Neuronal stem cell (in vitro differentiated cells): ENCODE results near the gene ADAP1.

ENCODE experiments used
- DNase-seq: peaks from one replicate; pipeline ENCODE4 v3.0.0-alpha.2; 2013; ENCODE audit warnings: low spot score
- H2AFZ ChIP-seq: one replicate; pipeline ENCODE4 v1.6.1; 2013; ENCODE audit warnings: mild to moderate bottlenecking, low read length, inconsistent platforms
- H2AK5ac ChIP-seq: 2 replicates; pipeline ENCODE4 v1.6.1; 2013; ENCODE audit warnings: low read depth, mild to moderate bottlenecking, inconsistent platforms, low read length, moderate library complexity, mixed read lengths
- H2BK120ac ChIP-seq: 2 replicates; pipeline ENCODE4 v1.6.1; 2013; ENCODE audit warnings: low read depth, mild to moderate bottlenecking, inconsistent platforms, low read length, moderate library complexity, mixed read lengths
- H2BK12ac ChIP-seq: one replicate; pipeline ENCODE4 v1.6.1; 2013; ENCODE audit warnings: low read length, inconsistent platforms
- H2BK15ac ChIP-seq: 2 replicates; pipeline ENCODE4 v1.6.1; 2013; ENCODE audit warnings: mild to moderate bottlenecking, low read length, inconsistent platforms, mixed read lengths
- H2BK5ac ChIP-seq: one replicate; pipeline ENCODE4 v1.6.1; 2013; ENCODE audit warnings: inconsistent platforms, mild to moderate bottlenecking, low read length, moderate library complexity
- H3K14ac ChIP-seq: one replicate; pipeline ENCODE4 v1.6.1; 2013; ENCODE audit warnings: low read length, inconsistent platforms
- H3K18ac ChIP-seq: 2 replicates; pipeline ENCODE4 v1.6.1; 2013; ENCODE audit warnings: low read length, inconsistent platforms
- H3K23ac ChIP-seq: 2 replicates; pipeline ENCODE4 v1.6.1; 2013; ENCODE audit warnings: low read depth, mild to moderate bottlenecking, mixed read lengths, low read length, inconsistent platforms; ENCODE audit not compliant: poor library complexity
- H3K27ac ChIP-seq: replicated peaks from 3 replicates; pipeline ENCODE4 v1.5.1; 2013; ENCODE audit warnings: low read length, inconsistent platforms
- H3K27me3 ChIP-seq, 3 experiments: 2 replicates each; pipeline ENCODE4 v1.6.1; 2013; ENCODE audit warnings: low read length in 3 of 3, mild to moderate bottlenecking in 2 of 3, inconsistent platforms in 1 of 3, low read depth in 1 of 3, mixed read lengths in 1 of 3, moderate library complexity in 1 of 3; ENCODE audit not compliant: control insufficient read depth in 3 of 3, insufficient read depth in 3 of 3
- H3K36me3 ChIP-seq, 2 donors: replicated peaks in 1 of 2; 2 replicates each; pipeline ENCODE4 v1.6.1; 2013; ENCODE audit warnings: low read length in 2 of 2; ENCODE audit not compliant: control insufficient read depth in 2 of 2, insufficient read depth in 2 of 2
- H3K4ac ChIP-seq: 2 replicates; pipeline ENCODE4 v1.6.1; 2013; ENCODE audit warnings: inconsistent platforms, mild to moderate bottlenecking, low read length, moderate library complexity
- H3K4me1 ChIP-seq, 2 donors: 1 replicate in 1 of 2; 2 replicates in 1 of 2; pipeline ENCODE4 v1.6.1; 2013; ENCODE audit warnings: low read length in 2 of 2, low read depth in 1 of 2; ENCODE audit not compliant: control insufficient read depth in 2 of 2, insufficient read depth in 1 of 2
- H3K4me2 ChIP-seq: one replicate; pipeline ENCODE4 v1.6.1; 2013; ENCODE audit warnings: mild to moderate bottlenecking, low read length, inconsistent platforms; ENCODE audit not compliant: insufficient read depth, poor library complexity, severe bottlenecking
- H3K4me3 ChIP-seq, 2 donors: 2 replicates each; pipeline ENCODE4 v1.5.1; 2013; ENCODE audit warnings: low read length in 2 of 2, mild to moderate bottlenecking in 2 of 2, inconsistent platforms in 1 of 2, moderate library complexity in 1 of 2
- H3K79me1 ChIP-seq: one replicate; pipeline ENCODE4 v1.6.1; 2013; ENCODE audit warnings: low read depth, mild to moderate bottlenecking, inconsistent platforms, low read length, moderate library complexity
- H3K9ac ChIP-seq: one replicate; pipeline ENCODE4 v1.6.1; 2013; ENCODE audit warnings: mild to moderate bottlenecking, low read depth, low read length, inconsistent platforms; ENCODE audit not compliant: poor library complexity
- H3K9me3 ChIP-seq, 2 donors: replicated peaks in 1 of 2; 2 replicates each; pipeline versions ENCODE3 to v1.6.1; 2013; ENCODE audit warnings: low read length in 2 of 2, mild to moderate bottlenecking in 2 of 2, inconsistent platforms in 1 of 2, low read depth in 1 of 2, mixed read lengths in 1 of 2, moderate library complexity in 1 of 2; ENCODE audit not compliant: control insufficient read depth in 2 of 2, insufficient read depth in 1 of 2
- H4K8ac ChIP-seq: one replicate; pipeline ENCODE4 v1.6.1; 2013; ENCODE audit warnings: low read depth, mild to moderate bottlenecking, inconsistent platforms, low read length, moderate library complexity
- H4K91ac ChIP-seq: one replicate; pipeline ENCODE4 v1.6.1; 2013; ENCODE audit warnings: low read length, low read depth, mild to moderate bottlenecking, inconsistent platforms; ENCODE audit not compliant: poor library complexity
- WGBS, 2 donors: extraction: QIAGEN DNeasy Blood & Tissue Kit; methylation state at CpG; one replicate each; pipeline ENCODE4 v1.1.7; 2013; ENCODE audit warnings: missing lambda C conversion rate in 2 of 2, mixed read lengths in 1 of 2; ENCODE audit not compliant: insufficient read length in 2 of 2, insufficient replicate concordance in 1 of 2; ENCODE audit errors: extremely low coverage in 2 of 2; 5-methylcytosine and 5-hydroxymethylcytosine counted together

The ADAP1 gene

DNA sequence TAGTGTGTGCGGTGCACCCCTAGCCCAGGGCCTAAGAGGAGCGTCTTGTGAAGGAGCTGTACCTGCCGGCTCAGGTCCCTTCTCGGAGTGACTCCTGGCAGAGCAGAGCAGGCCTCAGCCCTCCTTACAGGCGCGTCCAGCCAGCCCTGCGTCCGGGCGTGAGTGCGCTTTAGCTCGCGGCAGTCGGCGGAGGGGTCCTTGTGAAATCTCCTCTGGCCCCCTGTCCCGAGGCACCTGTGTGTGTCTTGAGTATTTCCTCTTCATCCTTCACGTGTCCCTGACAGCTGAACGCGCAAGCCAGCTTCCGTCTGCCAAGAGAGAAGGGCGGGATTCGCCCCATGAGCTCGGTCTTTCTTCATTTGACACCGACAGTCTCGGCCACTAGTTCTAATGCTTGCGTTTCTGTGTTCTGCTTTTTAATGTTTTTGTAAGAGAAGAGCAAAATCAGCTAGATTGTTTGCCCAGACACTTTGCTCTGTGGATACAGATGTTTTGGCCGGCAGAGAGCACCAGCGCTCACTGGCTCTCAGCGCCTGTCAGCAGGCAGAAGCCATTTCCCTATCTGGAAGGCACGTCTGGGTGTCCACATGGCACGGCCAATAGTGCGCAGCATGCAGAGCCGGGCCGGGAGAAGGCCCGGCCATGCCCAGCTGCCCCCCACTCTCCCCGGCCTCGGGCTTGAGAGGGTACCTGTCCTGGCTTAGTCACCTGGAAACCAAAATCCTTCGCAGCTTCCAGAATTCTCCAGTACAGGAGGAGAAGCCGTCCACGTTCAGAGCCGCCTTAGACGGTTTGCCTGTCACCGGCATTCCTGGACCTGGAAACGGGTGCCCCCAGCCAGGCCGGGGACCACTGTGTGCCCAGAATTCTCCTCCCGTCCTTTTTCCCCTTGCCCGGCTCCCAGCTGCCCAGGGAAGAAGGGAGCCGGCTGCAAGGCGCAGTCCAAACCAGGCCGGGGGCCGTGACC, 71.1 kb downstream of the ADAP1 start:
- no peak overlapping the region for H4K91ac ChIP-seq
- H3K4me3 ChIP-seq, result no peak overlapping the region
- H3K9ac ChIP-seq, result no peak overlapping the region

DNA sequence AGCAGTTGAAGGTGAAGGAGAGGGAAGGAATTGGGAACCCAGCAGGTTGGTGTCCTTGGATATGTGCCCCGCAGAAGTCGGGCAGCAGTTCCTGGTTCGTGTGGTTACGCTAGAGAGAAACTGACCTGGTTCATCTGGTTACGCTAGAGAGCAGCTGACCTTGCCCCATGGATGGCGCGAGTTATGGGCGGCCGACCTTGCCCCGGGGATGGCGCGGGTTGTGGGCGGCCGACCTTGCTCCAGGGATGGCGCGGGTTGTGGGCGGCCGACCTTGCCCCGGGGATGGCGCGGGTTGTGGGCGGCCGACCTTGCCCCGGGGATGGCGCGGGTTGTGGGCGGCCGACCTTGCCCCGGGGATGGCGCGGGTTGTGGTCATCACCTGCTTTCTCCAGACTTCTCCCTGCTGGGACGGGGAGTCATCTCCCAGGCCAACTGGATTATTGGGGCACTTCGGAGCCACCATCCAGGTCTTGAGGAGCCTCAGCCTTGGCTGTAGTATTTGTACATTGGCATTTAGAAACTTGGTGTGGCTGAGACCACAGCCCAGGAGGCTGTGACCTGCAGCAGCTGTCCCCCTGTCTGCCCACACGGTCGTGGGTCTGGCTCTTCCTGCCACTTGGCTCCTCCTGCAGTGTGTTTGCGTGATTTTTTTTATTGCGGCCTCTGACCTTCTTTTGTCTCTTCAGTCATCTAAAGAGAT, 72.0 kb downstream of the ADAP1 start:
- H2AFZ ChIP-seq, result no peak overlapping the region
- H2BK5ac ChIP-seq, result peak overlapping the region; percentile 13
- H2BK12ac ChIP-seq, result no peak overlapping the region
- H3K4ac ChIP-seq, result no peak overlapping the region
- peaks cover 14 to 49% of the 10 kb centered on the region in 2 donors for H3K36me3 ChIP-seq
- no peak overlapping the region for H4K91ac ChIP-seq
- no peak overlapping the region for H2BK15ac ChIP-seq
- H2AK5ac ChIP-seq, result no peak overlapping the region
- no CpG with 5 or more reads among the region's 37 CpGs for WGBS, 2 donors
- H4K8ac ChIP-seq, result no peak overlapping the region
- H3K23ac ChIP-seq, result no peak overlapping the region
- H3K79me1 ChIP-seq, result peaks cover 48% of the 10 kb centered on the region
- H3K27me3 ChIP-seq, result no peaks in the 10 kb centered on the region
- H3K27ac ChIP-seq, result no peak overlapping the region
- DNase-seq, result no peak
- no peaks in the 10 kb centered on the region for H3K9me3 ChIP-seq
- H3K9ac ChIP-seq, result no peak overlapping the region
- no peak overlapping the region for H3K4me3 ChIP-seq
- H3K4me2 ChIP-seq, result no peak overlapping the region
- no peak overlapping the region for H3K14ac ChIP-seq
- H2BK120ac ChIP-seq, result no peak overlapping the region
- H3K4me1 ChIP-seq, result peaks cover 6% of the 10 kb centered on the region in 2 donors
- H3K18ac ChIP-seq, result no peak overlapping the region

More for the DNA sequence above, 71.1 kb downstream of the ADAP1 start:
- no CpG with 5 or more reads among the region's 50 CpGs for WGBS, 2 donors
- Histone ChIP-seq H3K18ac (no peak overlapping the region), H3K79me1 (peaks cover 49% of the 10 kb centered on the region), H2BK15ac (no peak overlapping the region), H4K8ac (no peak overlapping the region), H2BK120ac (no peak overlapping the region), H2BK12ac (no peak overlapping the region), H3K23ac (peak overlapping the region; percentile 73), H3K9me3 (no peaks in the 10 kb centered on the region), H3K4me2 (no peak overlapping the region), H3K36me3 (peaks cover 20 to 53% of the 10 kb centered on the region in 2 donors), H3K4ac (no peak overlapping the region), H2AFZ (no peak overlapping the region), H2BK5ac (peak overlapping the region; percentile 13), H3K27ac (no peak overlapping the region), H2AK5ac (no peak overlapping the region), H3K27me3 (no peaks in the 10 kb centered on the region), H3K4me1 (peaks cover 0 to 1% of the 10 kb centered on the region in 2 donors), H3K14ac (peak overlapping the region; percentile 71)
- DNase-seq, result no peak

GRCh38 chr7:881441-882234, 72.8 kb downstream of the ADAP1 start:
- Histone ChIP-seq H2BK12ac (no peak overlapping the region), H3K27ac (no peak overlapping the region), H3K14ac (no peak overlapping the region), H2AFZ (no peak overlapping the region), H3K36me3 (peaks cover 9 to 41% of the 10 kb centered on the region in 2 donors), H3K27me3 (no peaks in the 10 kb centered on the region), H3K23ac (no peak overlapping the region), H3K4me3 (no peak overlapping the region), H3K4me2 (no peak overlapping the region), H2AK5ac (no peak overlapping the region), H3K9me3 (no peaks in the 10 kb centered on the region), H3K79me1 (peaks cover 42% of the 10 kb centered on the region), H4K8ac (no peak overlapping the region), H2BK15ac (no peak overlapping the region), H4K91ac (no peak overlapping the region), H3K18ac (no peak overlapping the region), H2BK120ac (no peak overlapping the region), H3K9ac (no peak overlapping the region), H2BK5ac (no peak overlapping the region), H3K4me1 (peaks cover 6% of the 10 kb centered on the region in 2 donors), H3K4ac (no peak overlapping the region)
- no peak for DNase-seq
- no CpG with 5 or more reads among the region's 20 CpGs for WGBS, 2 donors
